Endothelial cell (in vitro differentiated cells): ENCODE measurements around the gene COX18. TPM values are rescaled to one million over a fixed set of nuclear protein-coding genes. Genes with fewer than 3 reads are reported as not detected.

Experiments
- DNase-seq: peaks from one replicate; pipeline ENCODE4 v3.0.0; 2021; ENCODE audit warnings: low spot score
- H3K27ac Mint-ChIP-seq: one replicate; pipeline ENCODE4 v1.8.0; 2021; ENCODE audit warnings: mixed read lengths, inconsistent platforms; ENCODE audit not compliant: unreplicated experiment
- H3K27me3 Mint-ChIP-seq: one replicate; pipeline ENCODE4 v1.8.0; 2021; ENCODE audit warnings: mild to moderate bottlenecking, moderate library complexity, mixed read lengths, inconsistent platforms; ENCODE audit not compliant: unreplicated experiment
- H3K36me3 Mint-ChIP-seq: one replicate; pipeline ENCODE4 v1.8.0; 2021; ENCODE audit warnings: mild to moderate bottlenecking, low read depth, mixed read lengths, inconsistent platforms; ENCODE audit not compliant: unreplicated experiment
- H3K4me1 Mint-ChIP-seq: one replicate; pipeline ENCODE4 v1.8.0; 2021; ENCODE audit warnings: mild to moderate bottlenecking, mixed read lengths, inconsistent platforms; ENCODE audit not compliant: unreplicated experiment
- H3K4me3 Mint-ChIP-seq: one replicate; pipeline ENCODE4 v1.8.0; 2021; ENCODE audit warnings: mild to moderate bottlenecking, mixed read lengths, inconsistent platforms; ENCODE audit not compliant: unreplicated experiment
- H3K9me3 Mint-ChIP-seq: one replicate; pipeline ENCODE4 v1.8.0; 2021; ENCODE audit warnings: mixed read lengths, inconsistent platforms; ENCODE audit not compliant: unreplicated experiment
- CTCF ChIP-seq: fragments of 200-600 bp; sonication (generic); IDR thresholded peaks from one replicate; pipeline ENCODE4 v1.5.0; 2021; ENCODE audit warnings: antibody characterized with exemption; ENCODE audit not compliant: unreplicated experiment
- total RNA-seq: library from RNA; stranded (reverse); fragmentation: NEBNext Ultra II Directional; extraction: Animal tissue kit (Norgen Biotek cat#: 25700); gene quantifications from one replicate; pipeline ENCODE4 v1.2.1, GENCODE V29; 2021; ENCODE audit not compliant: unreplicated experiment

COX18 gene
- total RNA-seq, 1 donor from 2014 or later = 14.4 TPM

DNA sequence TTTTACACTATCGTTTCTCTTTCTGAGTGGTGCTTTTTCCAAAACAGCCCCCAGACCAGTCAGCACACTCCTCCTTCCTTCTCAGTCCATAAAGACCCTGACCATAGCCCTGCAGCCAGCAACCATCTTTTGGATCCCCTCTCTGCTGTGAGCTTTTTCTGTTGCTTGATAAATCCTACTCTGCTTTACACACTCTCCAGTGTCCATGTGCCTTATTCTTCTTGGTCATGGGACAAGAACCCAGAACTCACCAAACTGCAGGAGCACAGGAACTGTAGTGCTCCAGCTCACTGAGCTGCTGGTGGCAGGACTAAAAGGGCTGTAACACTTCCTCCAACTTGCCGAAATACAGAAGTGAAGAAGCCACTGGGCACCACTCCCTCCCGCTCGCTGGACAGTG is 32.5 kb downstream of the COX18 start:
- H3K36me3 Mint-ChIP-seq = peaks cover 16% of the 10 kb centered on the region
- peaks cover 7% of the 10 kb centered on the region for H3K9me3 Mint-ChIP-seq
- H3K4me1 Mint-ChIP-seq = no peaks in the 10 kb centered on the region
- H3K4me3 Mint-ChIP-seq = no peak overlapping the region
- no peak for TF ChIP-seq CTCF
- no peak overlapping the region for H3K27ac Mint-ChIP-seq
- DNase-seq = no peak
- H3K27me3 Mint-ChIP-seq = no peaks in the 10 kb centered on the region

DNA sequence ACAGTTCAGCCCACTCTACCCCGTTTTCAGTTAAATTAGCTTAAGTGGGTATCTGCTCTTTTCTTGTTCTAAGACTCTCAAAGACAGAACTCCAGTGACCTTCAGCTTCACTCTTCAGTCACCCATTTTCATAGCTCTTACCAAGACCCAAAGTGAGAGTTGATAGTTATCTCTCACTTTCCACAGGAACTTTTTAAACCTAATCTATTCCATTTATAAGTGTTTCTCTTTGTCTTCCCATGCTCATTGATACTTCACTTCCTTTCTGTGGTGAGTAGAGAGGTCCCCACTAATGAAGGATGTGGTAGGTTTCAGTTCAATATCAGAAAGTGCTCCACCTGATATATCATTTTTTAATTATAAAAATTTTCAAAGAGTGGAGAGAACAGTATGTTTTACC is 33.4 kb downstream of the COX18 start:
- Mint-ChIP-seq H3K4me3 (no peak overlapping the region), H3K27ac (no peak overlapping the region), H3K9me3 (peaks cover 7% of the 10 kb centered on the region), H3K4me1 (no peaks in the 10 kb centered on the region), H3K36me3 (peaks cover 16% of the 10 kb centered on the region), H3K27me3 (no peaks in the 10 kb centered on the region)
- DNase-seq = no peak
- no peak for TF ChIP-seq CTCF

DNA sequence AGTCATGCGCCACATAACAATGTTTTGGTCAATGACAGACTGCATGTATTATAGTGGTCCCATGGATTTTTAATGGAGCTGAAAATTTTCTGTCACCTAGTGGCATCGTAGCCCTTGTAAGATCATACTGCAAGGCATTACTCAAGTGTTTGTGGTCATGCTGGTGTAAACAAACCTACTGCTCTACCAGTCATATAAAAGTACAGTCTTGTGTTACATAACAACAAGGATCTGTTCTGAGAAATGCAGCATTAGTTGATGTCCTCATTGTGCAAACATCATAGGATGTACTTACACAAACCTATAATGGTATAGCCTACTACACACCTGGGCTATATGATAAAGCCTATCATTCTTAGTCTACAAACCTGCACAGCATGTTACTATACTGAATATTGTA is 34.6 kb downstream of the COX18 start:
- Mint-ChIP-seq H3K4me3 (no peak overlapping the region), H3K36me3 (peaks cover 16% of the 10 kb centered on the region), H3K27me3 (no peaks in the 10 kb centered on the region), H3K9me3 (peaks cover 7% of the 10 kb centered on the region), H3K27ac (no peak overlapping the region), H3K4me1 (no peaks in the 10 kb centered on the region)
- no peak for DNase-seq
- TF ChIP-seq CTCF = no peak

DNA sequence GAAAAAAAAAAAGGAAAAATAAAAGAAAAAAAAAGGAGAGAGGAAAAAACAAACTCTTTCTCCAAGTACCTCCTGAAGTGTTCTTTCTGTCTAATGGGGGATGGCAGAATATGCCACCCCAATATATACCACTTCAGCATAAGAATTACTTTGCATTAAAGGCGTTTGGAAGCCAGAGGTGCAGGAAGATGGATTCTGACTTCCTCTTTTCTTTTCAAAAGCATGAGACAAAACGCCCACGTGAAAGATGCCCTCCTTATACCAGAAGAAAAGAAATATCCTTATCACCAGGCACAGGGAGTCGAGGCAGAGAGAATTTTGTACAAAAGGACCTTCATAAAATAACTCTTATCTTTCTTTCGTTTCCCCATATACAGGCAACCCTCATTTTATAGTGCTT is 40.9 kb downstream of the COX18 start:
- Mint-ChIP-seq H3K4me1 (no peaks in the 10 kb centered on the region), H3K9me3 (no peaks in the 10 kb centered on the region), H3K27ac (no peak overlapping the region), H3K27me3 (no peaks in the 10 kb centered on the region), H3K4me3 (no peak overlapping the region), H3K36me3 (no peaks in the 10 kb centered on the region)
- TF ChIP-seq CTCF = no peak
- no peak for DNase-seq

GRCh38 chr4:73021634-73022033 is 47.9 kb downstream of the COX18 start:
- no peaks in the 10 kb centered on the region for H3K27me3 Mint-ChIP-seq
- H3K4me3 Mint-ChIP-seq = no peak overlapping the region
- no peak for DNase-seq
- TF ChIP-seq CTCF = peak; percentile 1
- no peak overlapping the region for H3K27ac Mint-ChIP-seq
- no peaks in the 10 kb centered on the region for H3K36me3 Mint-ChIP-seq
- no peaks in the 10 kb centered on the region for H3K9me3 Mint-ChIP-seq
- no peaks in the 10 kb centered on the region for H3K4me1 Mint-ChIP-seq
